Myocyte (in vitro differentiated cells): Measurements from ENCODE around the gene GPRC5A. TPM values are rescaled to one million over a fixed set of nuclear protein-coding genes. Genes with fewer than 3 reads are reported as not detected.

Source experiments
- DNase-seq: peaks from one replicate; pipeline ENCODE4 v3.0.0-alpha.2; 2012; ENCODE audit warnings: low read depth
- total RNA-seq: library from RNA; depleted of rRNA; stranded (reverse); fragments of >200 nt; gene quantifications from 2 replicates; pipeline ENCODE4 v1.2.3, GENCODE V29; 2014

The GPRC5A gene
- total RNA-seq, 1 donor from 2014 or later: 1.4 TPM

GRCh38 chr12:12909228-12909994 is 18.0 kb downstream of the GPRC5A start:
- DNase-seq: no peak

DNA sequence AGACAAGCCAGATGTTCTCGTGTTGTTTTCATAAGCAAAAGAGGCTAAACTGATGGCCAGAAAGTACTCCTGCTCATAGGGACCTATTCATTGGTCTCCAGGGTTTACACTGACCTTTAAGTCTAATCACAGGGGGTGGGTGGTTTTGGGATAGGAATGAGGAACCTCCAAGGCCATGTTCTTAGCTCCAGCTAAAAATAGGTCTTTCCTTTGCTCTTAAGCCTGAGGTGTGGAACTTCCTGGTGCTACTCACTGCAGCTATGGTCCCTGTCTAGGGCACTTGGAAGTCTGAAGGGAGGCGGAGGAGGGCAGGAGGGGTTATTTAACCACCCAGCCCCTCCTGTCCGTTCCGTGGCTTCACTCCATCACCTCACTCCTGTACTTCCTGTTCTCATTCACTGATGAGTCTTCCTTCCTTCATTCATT is 18.6 kb downstream of the GPRC5A start:
- no peak for DNase-seq

DNA sequence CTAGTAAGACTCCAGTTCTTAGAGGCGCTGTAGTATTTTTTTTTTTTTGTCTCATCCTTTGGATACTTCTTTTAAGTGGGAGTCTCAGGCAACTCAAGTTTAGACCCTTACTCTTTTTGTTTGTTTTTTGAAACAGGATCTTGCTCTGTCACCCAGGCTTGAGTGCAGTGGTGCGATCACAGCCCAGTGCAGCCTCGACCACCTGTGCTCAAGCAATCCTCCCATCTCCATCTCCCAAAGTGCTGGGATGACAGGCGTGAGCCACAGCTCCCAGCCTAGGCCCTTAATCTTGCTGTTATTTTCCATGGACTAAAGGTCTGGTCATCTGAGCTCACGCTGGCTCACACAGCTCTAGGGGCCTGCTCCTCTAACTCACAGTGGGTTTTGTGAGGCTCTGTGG is 21.3 kb downstream of the GPRC5A start:
- no peak for DNase-seq

- DNase-seq: no peak
Observed at GRCh38 chr12:12915656-12916055, 24.3 kb downstream of the GPRC5A start.

GRCh38 chr12:12916135-12916944 is 25.0 kb downstream of the GPRC5A start:
- peak; percentile 84 for DNase-seq

DNA sequence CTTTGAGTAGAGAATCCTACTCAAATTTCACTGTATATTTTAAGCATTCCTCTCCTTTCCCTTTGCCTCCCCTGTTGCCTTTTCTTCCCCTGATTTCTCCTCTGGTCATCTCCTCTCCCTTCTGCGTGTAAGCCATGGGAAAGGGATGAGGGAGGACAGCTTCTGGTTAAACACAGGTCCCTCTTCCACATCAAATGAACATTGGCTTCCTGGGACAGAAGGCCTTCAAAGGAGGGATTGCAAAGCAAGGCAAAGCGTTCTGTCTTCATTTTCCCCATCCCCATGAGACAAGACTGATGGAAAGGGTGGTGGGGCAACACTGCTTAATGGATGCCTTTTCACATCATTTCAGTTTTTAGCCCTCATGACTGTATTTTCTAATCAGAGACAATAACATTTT is 26.2 kb downstream of the GPRC5A start:
- no peak for DNase-seq

- DNase-seq: no peak
Observed at GRCh38 chr12:12918781-12919389, 27.5 kb downstream of the GPRC5A start.

- no peak for DNase-seq
Observed at GRCh38 chr12:12919666-12920435, 28.5 kb downstream of the GPRC5A start.

- DNase-seq: peak; percentile 43
Observed at GRCh38 chr12:12922191-12922616, 30.8 kb downstream of the GPRC5A start.

DNA sequence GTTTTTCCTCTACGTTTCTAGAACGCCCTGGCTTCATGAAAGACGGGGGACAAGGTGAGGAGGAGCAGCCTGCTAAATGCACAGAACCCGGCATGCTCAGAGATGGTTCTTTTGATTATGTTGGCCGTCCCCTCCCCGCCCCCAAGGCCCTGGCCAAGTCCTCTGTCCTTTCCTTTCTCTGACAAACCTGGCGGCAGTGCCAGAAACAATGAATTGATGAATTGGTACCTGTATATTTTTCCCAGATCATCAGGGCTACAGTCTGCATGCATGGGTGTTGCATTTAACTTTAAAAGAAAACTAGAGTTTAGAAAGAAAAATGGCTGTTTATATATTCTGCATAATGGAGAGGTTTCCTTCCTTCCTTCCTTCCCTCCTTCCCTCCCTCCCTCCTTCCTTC is 31.6 kb downstream of the GPRC5A start:
- DNase-seq: no peak

GRCh38 chr12:12924169-12924568 is 32.8 kb downstream of the GPRC5A start:
- no peak for DNase-seq

DNA sequence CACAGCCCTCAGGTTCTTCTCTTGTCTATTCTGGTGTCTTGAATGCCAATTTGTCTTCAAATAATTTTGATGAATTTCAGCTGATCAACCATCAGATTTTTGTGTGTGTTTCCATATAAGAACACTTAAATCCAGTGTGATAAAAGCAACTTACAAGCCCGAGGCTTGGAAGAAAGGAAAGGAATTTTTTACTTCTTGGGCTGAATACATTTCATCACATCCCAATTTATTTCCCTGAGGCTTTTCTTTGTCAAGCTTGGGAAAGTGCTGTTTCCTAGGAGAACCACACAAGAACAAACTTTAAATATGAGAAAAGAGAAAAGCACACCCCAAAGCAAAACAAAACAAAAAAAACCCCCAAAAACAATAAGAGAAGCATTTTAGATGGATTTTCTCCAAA is 34.0 kb downstream of the GPRC5A start:
- DNase-seq: no peak

GRCh38 chr12:12926571-12927071 is 35.3 kb downstream of the GPRC5A start:
- no peak for DNase-seq

DNA sequence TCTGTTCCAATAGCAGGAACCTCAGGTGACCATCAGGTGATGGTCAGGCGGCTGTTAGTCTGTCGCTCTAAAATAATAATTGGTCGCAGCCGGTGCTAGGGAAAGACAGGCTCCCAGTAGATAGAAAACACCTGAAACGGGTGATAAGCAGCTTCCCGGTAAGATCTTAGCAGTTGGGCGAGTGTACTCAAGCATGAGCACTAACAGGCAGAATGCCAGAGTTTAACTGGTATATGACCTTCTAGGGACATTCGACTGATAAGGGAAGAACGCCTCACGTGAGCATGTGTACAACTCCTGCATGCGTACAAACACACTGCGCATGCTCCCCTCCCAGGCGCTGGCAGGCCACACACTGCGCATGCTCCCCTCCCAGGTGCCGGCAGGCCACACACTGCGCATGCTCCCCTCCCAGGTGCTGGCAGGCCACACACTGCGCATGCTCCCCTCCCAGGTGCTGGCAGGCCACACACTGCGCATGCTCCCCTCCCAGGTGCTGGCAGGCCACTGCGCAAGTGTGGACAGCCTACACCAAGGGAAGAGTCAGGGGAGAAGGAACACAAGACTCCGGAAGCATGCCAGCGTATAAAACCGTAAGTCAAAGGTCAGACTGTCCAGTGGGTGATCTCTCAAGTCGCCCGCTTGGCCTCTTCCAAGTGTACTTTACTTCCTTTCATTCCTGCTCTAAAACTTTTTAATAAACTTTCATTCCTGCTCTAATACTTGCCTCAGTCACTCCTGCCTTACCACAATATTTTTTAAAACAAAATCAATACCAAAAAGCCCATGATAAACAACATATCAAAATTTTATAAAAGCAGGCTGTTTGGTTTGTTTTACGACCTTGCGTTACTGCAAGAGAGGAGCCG is 36.1 kb downstream of the GPRC5A start:
- DNase-seq: no peak

DNA sequence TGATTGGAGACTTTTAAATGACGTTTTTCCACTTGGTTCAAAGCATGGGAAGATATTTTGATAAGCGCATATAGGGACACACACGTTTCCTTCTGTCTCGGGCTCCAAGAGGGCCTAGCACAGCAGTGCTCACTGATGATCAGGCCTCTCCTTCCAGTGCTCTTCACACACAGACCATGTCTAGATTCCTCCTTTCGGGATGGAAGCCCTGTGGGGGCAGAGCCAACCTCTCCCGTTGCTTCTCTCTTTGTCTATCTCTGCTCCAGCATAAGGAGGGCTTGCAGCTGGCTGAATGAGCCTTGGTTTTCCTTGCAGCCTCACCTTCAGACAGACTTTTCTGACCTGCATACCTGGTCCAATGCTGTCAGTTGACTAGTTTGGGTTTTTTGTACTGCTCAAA is 38.3 kb downstream of the GPRC5A start:
- no peak for DNase-seq

- no peak for DNase-seq
Observed at GRCh38 chr12:12930633-12931219, 39.4 kb downstream of the GPRC5A start.

DNA sequence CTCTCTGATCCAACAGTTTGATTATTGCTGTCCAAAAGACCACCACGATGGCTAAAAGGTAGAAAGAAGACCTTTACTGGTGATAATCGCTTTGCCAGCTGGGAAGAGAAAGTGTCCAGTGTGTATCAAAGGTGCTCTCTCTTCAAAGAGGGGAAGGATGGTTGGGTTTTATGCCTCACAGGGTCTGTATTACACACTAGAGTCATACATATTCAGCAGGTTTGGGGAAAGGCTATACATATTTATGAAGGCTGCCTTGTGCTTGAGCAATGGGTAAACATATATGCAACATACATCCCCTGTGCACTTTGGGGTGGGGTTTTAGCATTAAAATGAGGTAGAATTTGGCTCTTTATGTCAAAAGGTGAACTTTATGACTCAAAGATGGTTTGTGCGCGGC is 42.4 kb downstream of the GPRC5A start:
- no peak for DNase-seq

DNA sequence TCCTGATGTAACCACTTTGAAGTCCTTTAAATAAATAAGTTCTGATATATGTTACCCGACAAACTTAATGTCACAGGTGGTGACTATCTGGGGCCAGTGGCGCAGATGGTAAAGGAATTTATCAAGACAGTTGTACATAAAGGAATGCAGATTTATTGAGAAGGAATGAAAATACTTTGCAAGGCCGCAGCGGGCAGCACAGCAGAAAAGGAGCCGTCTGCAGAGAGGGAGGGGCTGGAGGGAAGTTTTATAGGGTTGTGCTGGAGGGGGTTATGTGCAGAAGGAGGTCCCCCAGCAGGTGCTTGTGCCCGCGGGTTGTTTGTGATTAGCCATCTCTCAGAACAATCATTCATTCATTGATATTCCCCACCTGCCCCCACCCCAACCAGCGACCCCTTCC is 43.2 kb downstream of the GPRC5A start:
- no peak for DNase-seq

- DNase-seq: no peak
Observed at GRCh38 chr12:12936983-12937491, 45.7 kb downstream of the GPRC5A start.

DNA sequence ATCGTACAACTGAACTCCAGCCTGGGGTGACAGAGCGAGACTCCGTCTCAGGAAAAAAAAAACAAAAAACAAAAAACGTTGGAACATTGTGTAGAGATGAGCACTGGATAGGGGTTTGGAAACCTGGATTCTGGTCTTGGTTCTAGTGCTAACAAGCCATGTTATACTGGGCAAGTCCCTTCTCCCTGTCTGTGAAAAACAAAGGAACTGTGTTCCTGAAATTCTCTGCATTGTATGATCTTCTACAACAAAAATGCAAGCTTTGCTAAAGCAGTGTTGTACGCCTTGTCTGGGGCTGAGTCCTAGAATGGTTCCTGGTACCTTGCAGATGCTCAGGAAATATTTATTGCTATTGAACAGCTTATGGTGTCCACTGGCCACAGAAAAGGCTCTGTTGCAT is 47.2 kb downstream of the GPRC5A start:
- no peak for DNase-seq
